Right kidney (tissue), 1 donor: Measurements from ENCODE around the gene DNAJA4.

Source experiments
- DNase-seq: peaks from one replicate; pipeline ENCODE4 v3.0.0-alpha.2; 2016

The DNAJA4 gene

GRCh38 chr15:78314181-78314581 lies 49.8 kb downstream of the DNAJA4 start:
- DNase-seq = no peak

- DNase-seq = no peak
These were observed 51.4 kb downstream of the DNAJA4 start for GRCh38 chr15:78315686-78316282.

DNA sequence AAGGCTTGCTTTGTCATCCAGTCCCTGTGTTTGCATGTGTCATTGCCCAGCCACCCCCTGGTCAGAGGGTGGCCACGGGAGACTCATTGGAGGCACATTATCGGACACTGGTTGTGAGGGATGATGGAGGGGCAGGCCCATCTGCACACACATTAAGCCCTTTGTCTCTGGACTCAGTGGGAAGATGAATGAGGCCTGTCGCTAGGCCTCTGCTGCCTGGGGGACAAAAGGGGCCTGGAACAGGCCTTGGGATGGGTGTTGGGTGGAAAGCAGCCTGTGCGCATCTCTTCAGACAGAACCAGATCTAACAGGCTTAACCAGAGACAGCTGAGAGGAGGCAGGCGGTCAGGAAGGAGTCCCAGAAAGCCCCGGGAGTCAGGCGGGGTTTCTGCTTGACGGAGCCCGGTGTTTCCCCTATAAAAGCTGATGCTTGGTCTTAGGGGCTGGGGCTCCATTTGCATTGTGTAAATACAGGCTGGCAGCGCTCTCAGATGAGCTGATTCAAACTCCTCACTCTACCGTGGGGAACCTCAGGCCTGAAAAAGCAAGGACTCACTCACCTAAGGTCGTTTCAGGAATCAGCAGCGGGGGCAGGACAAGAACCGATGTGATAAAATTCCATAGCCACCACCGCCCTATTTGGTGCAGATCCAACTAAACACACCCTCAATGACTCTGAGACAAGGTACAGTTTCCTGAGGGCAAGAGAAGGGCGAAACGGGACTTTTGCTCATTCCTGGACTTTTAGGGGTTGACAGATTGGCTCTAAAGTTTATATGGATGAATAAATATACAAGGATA lies 52.1 kb downstream of the DNAJA4 start:
- peak; percentile 25 for DNase-seq

GRCh38 chr15:78317145-78317836 lies 52.9 kb downstream of the DNAJA4 start:
- no peak for DNase-seq

GRCh38 chr15:78319588-78319987 lies 55.2 kb downstream of the DNAJA4 start:
- no peak for DNase-seq

GRCh38 chr15:78320183-78320582 lies 55.8 kb downstream of the DNAJA4 start:
- no peak for DNase-seq

GRCh38 chr15:78321041-78321570 lies 56.7 kb downstream of the DNAJA4 start:
- DNase-seq = no peak

- DNase-seq = no peak
These were observed 57.4 kb downstream of the DNAJA4 start for GRCh38 chr15:78321786-78322185.

DNA sequence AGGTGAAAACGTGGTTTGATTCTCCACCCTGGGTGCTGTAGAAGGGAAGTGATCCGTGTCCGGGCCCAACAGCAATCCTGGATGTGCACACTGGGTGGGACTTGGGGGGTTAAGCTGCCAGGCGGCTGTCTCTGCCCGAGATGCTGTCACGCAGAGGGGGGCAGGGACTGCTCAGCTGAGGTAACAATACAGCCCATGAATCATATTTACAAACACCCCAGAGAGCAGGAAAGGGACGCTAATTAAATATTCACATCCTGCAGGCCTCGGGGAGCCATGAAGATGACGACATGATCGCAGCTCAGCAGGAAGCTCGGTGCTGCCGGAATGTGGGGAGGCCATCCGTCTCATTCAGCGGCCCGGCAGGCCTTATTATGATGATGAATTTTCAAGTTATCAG lies 57.9 kb downstream of the DNAJA4 start:
- DNase-seq = peak; percentile 28

GRCh38 chr15:78322724-78323521 lies 58.6 kb downstream of the DNAJA4 start:
- no peak for DNase-seq

DNA sequence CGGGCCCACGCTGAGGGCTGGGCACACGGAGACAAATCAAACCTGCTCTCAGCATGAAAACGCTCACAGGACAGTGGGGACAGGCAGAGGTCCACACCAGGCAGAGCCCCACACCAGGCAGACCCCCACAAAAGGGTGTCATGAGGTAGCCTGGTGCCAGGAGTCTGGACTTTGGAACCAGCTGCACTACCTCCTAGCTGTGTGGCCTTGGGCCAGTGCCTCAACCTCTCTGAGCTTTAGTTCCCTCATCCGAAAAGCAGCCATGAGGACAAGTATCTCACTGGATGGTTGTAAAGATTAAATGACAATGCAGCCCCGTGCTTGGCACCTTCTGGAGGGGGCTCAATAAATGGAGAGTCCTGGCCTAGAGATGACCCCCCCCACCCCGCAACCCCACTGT lies 59.3 kb downstream of the DNAJA4 start:
- DNase-seq = no peak

DNA sequence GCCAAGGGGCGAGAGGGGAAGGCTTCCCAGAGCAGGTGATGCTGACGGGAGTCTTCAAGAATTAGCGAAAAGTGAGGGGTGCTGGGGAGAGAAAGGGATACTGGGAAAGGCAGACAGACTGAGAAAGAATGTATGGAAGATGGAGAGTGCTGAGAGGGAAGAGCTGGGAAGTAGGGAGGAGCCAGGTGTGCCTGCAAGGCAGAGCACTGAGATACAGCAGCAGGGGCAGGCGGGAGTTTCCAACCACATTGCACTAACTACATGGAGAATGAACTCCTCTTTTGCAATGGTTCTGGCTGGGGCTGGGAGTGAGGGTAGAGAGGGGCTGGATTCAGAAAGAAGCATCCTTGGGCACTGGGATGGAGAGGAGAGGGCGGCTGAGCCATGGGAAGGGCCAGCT lies 59.8 kb downstream of the DNAJA4 start:
- DNase-seq = no peak

DNA sequence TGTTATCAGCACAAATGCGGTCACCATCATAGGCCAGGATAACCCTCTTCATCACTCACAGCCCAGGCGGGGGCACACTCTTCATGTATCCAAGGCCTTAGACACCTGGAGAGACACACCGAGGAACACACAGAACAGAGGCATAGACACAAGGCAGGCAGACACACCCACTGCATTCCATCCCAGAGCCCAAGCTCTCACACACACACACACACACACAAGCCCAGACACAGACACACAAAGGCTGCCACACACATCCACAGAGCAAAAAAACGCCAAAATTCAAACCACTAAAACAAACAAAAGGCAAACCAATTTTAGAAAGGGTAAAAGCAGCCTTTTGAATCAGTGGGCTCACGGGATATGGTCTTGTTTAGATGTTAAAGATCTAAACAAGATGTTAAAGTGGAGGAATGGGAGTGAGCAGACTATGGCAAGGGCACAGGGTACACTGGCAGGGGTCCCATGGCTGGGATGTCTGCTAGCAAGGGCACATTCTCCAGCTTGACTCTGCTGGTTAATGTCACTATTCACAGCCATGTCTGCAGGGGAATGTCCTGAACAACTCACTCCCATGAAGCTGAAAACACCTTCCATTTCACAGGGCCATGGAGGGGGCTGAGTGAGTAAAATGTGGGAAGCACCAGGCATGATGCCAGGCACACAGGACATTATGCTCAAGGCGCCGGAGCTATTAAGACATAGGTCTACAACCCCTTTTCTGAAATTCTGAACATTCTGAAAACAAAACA lies 60.9 kb downstream of the DNAJA4 start:
- DNase-seq = no peak

DNA sequence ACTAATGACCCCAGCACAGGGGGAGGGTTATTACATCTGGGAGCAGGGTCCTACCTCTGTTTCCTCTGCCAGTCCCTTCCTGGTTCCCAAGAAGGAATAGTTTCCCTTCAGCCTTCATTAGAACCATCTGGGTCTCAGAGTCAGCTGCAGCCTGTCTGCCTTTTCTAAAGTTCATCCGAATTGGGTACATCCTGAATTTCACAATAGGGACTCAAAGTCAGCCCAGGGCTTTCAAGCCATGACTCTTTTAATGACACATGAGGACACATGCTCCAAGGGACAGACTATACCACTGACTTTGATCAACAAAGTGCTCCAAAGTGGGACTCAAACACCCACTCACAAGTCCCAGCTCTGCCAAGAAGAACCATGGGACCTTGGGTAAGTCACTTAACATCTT lies 63.1 kb downstream of the DNAJA4 start:
- no peak for DNase-seq

DNA sequence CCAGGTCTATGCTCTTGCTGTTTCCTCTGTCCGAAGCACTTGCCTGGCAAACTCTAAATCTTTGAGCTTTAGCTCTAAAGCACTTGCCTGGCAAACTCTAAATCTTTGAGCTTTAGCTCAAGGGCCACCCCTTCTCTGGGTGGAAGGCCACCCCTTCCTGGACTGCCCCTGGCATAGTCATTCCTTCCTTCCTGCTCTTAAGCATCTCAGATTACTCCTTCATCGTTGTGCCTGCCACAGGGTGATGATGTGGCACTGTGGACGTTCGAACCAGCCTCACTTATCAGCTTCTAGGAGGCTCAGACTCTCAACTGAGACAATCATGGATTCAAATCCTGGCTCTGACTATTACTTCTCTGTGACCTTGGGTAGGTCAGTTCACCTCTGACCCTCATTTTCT lies 65.3 kb downstream of the DNAJA4 start:
- no peak for DNase-seq
